SJCRH30 (cell line): Measurements from ENCODE around the gene TVP23C. TPM values are rescaled to one million over a fixed set of nuclear protein-coding genes. Genes with fewer than 3 reads are reported as not detected.
"Not testable (repeated sequence)": the region's sequence is repeated elsewhere in the genome, so short reads cannot be mapped to it uniquely, and the experiment has no call there.

Experiments used
- DNase-seq, 2 experiments: peaks; one replicate each; pipeline ENCODE4 v3.0.0-alpha.2; 2015 to 2020
- H3K27ac ChIP-seq: fragments of 250-450 bp; sonication (Bioruptor Pico); 2 replicates; pipeline ENCODE4 v1.5.1; 2020; ENCODE audit warnings: mild to moderate bottlenecking, moderate library complexity
- H3K27me3 ChIP-seq: fragments of 250-450 bp; sonication (Bioruptor Pico); 2 replicates; pipeline ENCODE4 v1.5.1; 2020; ENCODE audit warnings: mild to moderate bottlenecking, moderate library complexity
- H3K36me3 ChIP-seq: fragments of 250-450 bp; sonication (Bioruptor Pico); 2 replicates; pipeline ENCODE4 v1.5.1; 2020; ENCODE audit warnings: mild to moderate bottlenecking, moderate library complexity
- H3K4me1 ChIP-seq: fragments of 250-450 bp; sonication (Bioruptor Pico); 2 replicates; pipeline ENCODE4 v1.5.1; 2020; ENCODE audit warnings: mild to moderate bottlenecking, moderate library complexity
- H3K4me3 ChIP-seq: fragments of 250-450 bp; sonication (Bioruptor Pico); 2 replicates; pipeline ENCODE4 v1.5.1; 2020; ENCODE audit warnings: mild to moderate bottlenecking, moderate library complexity
- H3K9me3 ChIP-seq: fragments of 250-450 bp; sonication (Bioruptor Pico); replicated peaks from 2 replicates; pipeline ENCODE4 v1.5.1; 2020; ENCODE audit warnings: mild to moderate bottlenecking, moderate library complexity
- total RNA-seq: library from RNA; depleted of rRNA; stranded (reverse); fragments of >200 nt; shearing (Covaris generic); gene quantifications from 2 replicates; pipeline ENCODE4 v1.2.3, GENCODE V29; 2014; rRNA removed

The TVP23C gene
- total RNA-seq: 0.48 and 1.4 TPM in 2 replicates

GRCh38 chr17:15563375-15563857 is at the start of gene TVP23C:
TSS of gene TVP23C (minus strand) at chr17:15563483. CDS start at chr17:15563448, 35 bp downstream.
- H3K9me3 ChIP-seq, H3K27ac ChIP-seq, H3K36me3 ChIP-seq, H3K4me1 ChIP-seq, H3K27me3 ChIP-seq, H3K4me3 ChIP-seq: not testable (repeated sequence)
- DNase-seq: peak; percentile 72 to 77

- H3K36me3 ChIP-seq, H3K4me3 ChIP-seq, H3K27me3 ChIP-seq, H3K9me3 ChIP-seq, DNase-seq, H3K4me1 ChIP-seq, H3K27ac ChIP-seq: not testable (repeated sequence)
Measured at GRCh38 chr17:15592960-15593359, 29.7 kb upstream of the TVP23C start.

GRCh38 chr17:15591986-15592385 is 28.7 kb upstream of the TVP23C start:
- DNase-seq, H3K4me3 ChIP-seq, H3K9me3 ChIP-seq, H3K36me3 ChIP-seq, H3K27me3 ChIP-seq, H3K4me1 ChIP-seq, H3K27ac ChIP-seq: not testable (repeated sequence)

- not testable (repeated sequence) for H3K4me3 ChIP-seq, H3K36me3 ChIP-seq, H3K4me1 ChIP-seq, DNase-seq, H3K27me3 ChIP-seq, H3K9me3 ChIP-seq, H3K27ac ChIP-seq
Measured at GRCh38 chr17:15590844-15591243, 27.6 kb upstream of the TVP23C start.

- not testable (repeated sequence) for H3K4me1 ChIP-seq, H3K27ac ChIP-seq, H3K4me3 ChIP-seq, H3K9me3 ChIP-seq, H3K27me3 ChIP-seq, H3K36me3 ChIP-seq, DNase-seq
Measured at GRCh38 chr17:15589544-15590536, 26.6 kb upstream of the TVP23C start.

- H3K27me3 ChIP-seq, DNase-seq, H3K9me3 ChIP-seq, H3K4me3 ChIP-seq, H3K27ac ChIP-seq, H3K36me3 ChIP-seq, H3K4me1 ChIP-seq: not testable (repeated sequence)
Measured at GRCh38 chr17:15588017-15588416, 24.7 kb upstream of the TVP23C start.

GRCh38 chr17:15583313-15583712 is 20.0 kb upstream of the TVP23C start:
- H3K4me1 ChIP-seq, H3K27me3 ChIP-seq, DNase-seq, H3K36me3 ChIP-seq, H3K27ac ChIP-seq, H3K4me3 ChIP-seq, H3K9me3 ChIP-seq: not testable (repeated sequence)

- not testable (repeated sequence) for H3K27ac ChIP-seq, H3K27me3 ChIP-seq, H3K36me3 ChIP-seq, DNase-seq, H3K4me1 ChIP-seq, H3K9me3 ChIP-seq, H3K4me3 ChIP-seq
Measured at GRCh38 chr17:15581462-15581861, 18.2 kb upstream of the TVP23C start.

- not testable (repeated sequence) for H3K9me3 ChIP-seq, H3K4me3 ChIP-seq, H3K27ac ChIP-seq, H3K27me3 ChIP-seq, H3K36me3 ChIP-seq, H3K4me1 ChIP-seq, DNase-seq
Measured at GRCh38 chr17:15576848-15577247, 13.6 kb upstream of the TVP23C start.

GRCh38 chr17:15574660-15575059 is 11.4 kb upstream of the TVP23C start:
- H3K27me3 ChIP-seq: not testable (repeated sequence)

GRCh38 chr17:15573870-15574269 is 10.6 kb upstream of the TVP23C start:
- not testable (repeated sequence) for H3K27ac ChIP-seq, DNase-seq, H3K36me3 ChIP-seq, H3K4me3 ChIP-seq, H3K4me1 ChIP-seq, H3K27me3 ChIP-seq, H3K9me3 ChIP-seq

More at GRCh38 chr17:15574660-15575059, 11.4 kb upstream of the TVP23C start:
- H3K4me3 ChIP-seq, DNase-seq, H3K36me3 ChIP-seq, H3K27ac ChIP-seq, H3K9me3 ChIP-seq, H3K4me1 ChIP-seq: not testable (repeated sequence)

- H3K4me3 ChIP-seq, H3K4me1 ChIP-seq, H3K27me3 ChIP-seq, H3K36me3 ChIP-seq, H3K27ac ChIP-seq, H3K9me3 ChIP-seq, DNase-seq: not testable (repeated sequence)
Measured at GRCh38 chr17:15562613-15563374, 489 bp downstream of the TVP23C start.

- H3K9me3 ChIP-seq, H3K36me3 ChIP-seq, H3K4me1 ChIP-seq, H3K27me3 ChIP-seq, DNase-seq, H3K27ac ChIP-seq, H3K4me3 ChIP-seq: not testable (repeated sequence)
Measured at GRCh38 chr17:15561439-15561838, 1.8 kb downstream of the TVP23C start.

- not testable (repeated sequence) for H3K36me3 ChIP-seq, H3K27ac ChIP-seq, H3K4me1 ChIP-seq, H3K27me3 ChIP-seq, DNase-seq, H3K4me3 ChIP-seq, H3K9me3 ChIP-seq
Measured at GRCh38 chr17:15558403-15559105, 4.7 kb downstream of the TVP23C start.

- H3K4me1 ChIP-seq, H3K27ac ChIP-seq, H3K9me3 ChIP-seq, H3K27me3 ChIP-seq, H3K4me3 ChIP-seq, DNase-seq, H3K36me3 ChIP-seq: not testable (repeated sequence)
Measured at GRCh38 chr17:15557334-15557832, 5.9 kb downstream of the TVP23C start.
